ENCODE data around the gene ZNF862. TPM values are rescaled to one million over a fixed set of nuclear protein-coding genes. Genes with fewer than 3 reads are reported as not detected.
A peak's percentile ranks its signal among the peaks of the same experiment; 100 is the strongest.

The ZNF862 gene
- total RNA-seq (10 to 100 TPM in 2 of 5 donors, 1 to 10 TPM in 3; 7.0 to 13.4 (median 7.3) TPM), polyA plus RNA-seq (1 to 10 TPM; 2.4 to 7.5 (median 2.6) TPM)
- long read RNA-seq, donor 1 = 0 reads
- long read RNA-seq, donor 2 = 0 reads
- long read RNA-seq, donor 3 = 0 reads
- long read RNA-seq, donor 4 = 0 reads
- long read RNA-seq, donor 5 = 0 reads
- long read RNA-seq, donor 6 = 0 reads
- long read RNA-seq, donor 7 = 0 reads
- long read RNA-seq, donor 8, partial matches to known transcripts = 0 of 1 reads
- long read RNA-seq, donor 8, other reads (novel, unspliced or antisense) = 0 of 1 reads
- long read RNA-seq, donor 9 = 0 reads
- long read RNA-seq, donor 10 = 0 reads

DNA sequence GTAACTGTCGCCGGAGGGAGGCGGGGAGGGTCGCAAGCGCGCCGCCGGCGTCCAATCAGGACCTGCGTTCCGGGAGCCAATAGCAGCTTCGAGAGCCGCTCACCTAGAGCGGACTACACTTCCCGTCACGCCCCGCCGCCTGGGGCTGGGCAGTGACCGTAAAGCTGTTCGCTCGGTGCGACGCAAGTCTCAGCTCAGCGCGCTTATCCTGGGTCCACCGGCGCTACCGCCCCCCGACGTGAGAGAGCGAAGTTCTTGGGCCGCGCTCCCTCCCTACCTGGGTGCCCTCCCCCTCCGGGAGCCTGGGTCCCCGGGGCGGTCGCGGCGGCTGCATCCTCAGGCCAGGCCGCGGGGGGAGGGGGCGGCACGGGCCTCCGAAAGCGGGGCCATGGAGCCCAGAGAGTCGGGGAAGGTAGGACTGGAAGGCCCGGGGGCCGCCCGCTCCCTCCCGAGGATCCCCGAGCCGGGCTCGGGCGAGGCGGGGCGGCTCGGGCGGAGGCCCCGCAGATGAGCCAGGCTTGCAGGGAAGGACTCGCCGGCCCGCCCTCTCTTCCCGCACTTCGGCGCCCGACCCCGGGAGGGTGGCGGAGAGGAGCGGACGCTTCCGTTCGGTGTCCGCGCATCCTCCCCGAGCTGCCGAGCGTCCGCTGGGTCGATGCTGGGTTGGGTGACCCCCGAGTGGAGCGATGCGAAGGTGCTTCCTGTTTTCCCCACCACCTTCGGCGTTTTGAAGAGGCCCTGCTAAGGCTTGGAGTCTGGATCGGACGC, at the start of gene ZNF862:
TSS of gene ZNF862 (plus strand) at position 152 of the 768 bp plus-strand sequence. CDS start at position 389, 237 bp downstream.
- no peaks in the 10 kb centered on the region for H3K27me3 ChIP-seq
- peak; percentile 99 to 100 for DNase-seq

DNA sequence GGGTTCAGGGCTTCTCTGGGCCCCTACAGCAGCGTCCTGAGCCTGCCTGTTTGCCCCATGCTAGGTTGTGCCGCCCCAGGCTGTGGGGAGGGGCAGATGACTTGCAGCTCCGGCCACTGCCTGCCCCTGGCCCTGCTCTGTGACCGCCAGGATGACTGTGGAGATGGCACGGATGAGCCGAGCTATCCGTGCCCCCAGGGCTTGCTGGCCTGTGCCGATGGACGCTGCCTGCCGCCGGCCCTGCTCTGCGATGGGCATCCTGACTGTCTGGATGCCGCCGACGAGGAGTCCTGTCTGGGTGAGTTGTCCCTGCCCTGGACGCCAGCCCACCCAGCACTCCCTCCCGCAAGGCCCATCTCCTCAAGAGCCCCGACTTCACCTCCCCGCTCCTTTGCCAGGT, 49.1 kb upstream of the ZNF862 start:
- TF ChIP-seq POLR2A (IDR thresholded peaks at IDR 0.05) = no peak
- TF ChIP-seq, protein P1, sequence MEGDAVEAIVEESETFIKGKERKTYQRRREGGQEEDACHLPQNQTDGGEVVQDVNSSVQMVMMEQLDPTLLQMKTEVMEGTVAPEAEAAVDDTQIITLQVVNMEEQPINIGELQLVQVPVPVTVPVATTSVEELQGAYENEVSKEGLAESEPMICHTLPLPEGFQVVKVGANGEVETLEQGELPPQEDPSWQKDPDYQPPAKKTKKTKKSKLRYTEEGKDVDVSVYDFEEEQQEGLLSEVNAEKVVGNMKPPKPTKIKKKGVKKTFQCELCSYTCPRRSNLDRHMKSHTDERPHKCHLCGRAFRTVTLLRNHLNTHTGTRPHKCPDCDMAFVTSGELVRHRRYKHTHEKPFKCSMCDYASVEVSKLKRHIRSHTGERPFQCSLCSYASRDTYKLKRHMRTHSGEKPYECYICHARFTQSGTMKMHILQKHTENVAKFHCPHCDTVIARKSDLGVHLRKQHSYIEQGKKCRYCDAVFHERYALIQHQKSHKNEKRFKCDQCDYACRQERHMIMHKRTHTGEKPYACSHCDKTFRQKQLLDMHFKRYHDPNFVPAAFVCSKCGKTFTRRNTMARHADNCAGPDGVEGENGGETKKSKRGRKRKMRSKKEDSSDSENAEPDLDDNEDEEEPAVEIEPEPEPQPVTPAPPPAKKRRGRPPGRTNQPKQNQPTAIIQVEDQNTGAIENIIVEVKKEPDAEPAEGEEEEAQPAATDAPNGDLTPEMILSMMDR (IDR thresholded peaks at IDR 0.05) = no peak
- TF ChIP-seq EP300 (IDR thresholded peaks at IDR 0.05) = no peak
- no peak for TF ChIP-seq POLR2AphosphoS5 (IDR thresholded peaks at IDR 0.05)
- 86 to 91% (median 89%) methylated on average over 9 to 19 of the region's 19 CpGs for WGBS, 5 donors
- Histone ChIP-seq H3K27ac (no peak overlapping the region), H3K27me3 (peaks cover 0 to 63% (median 43%) of the 10 kb centered on the region in 3 donors), H3K4me1 (peaks cover 6 to 20% (median 14%) of the 10 kb centered on the region in 4 donors), H3K9me3 (no peaks in the 10 kb centered on the region), H3K4me3 (no peak overlapping the region), H3K36me3 (no peaks in the 10 kb centered on the region)
- no peak for DNase-seq
- intact Hi-C loops (cut with DNase I; ENCODE audit: low total_unique reads) = no loop called here

More for the DNA sequence above, at the start of gene ZNF862:
- peak within 1 kb of the TSS; percentile 79 to 95 (median 89) for H3K27ac ChIP-seq
- H3K4me1 ChIP-seq = peaks cover 4 to 18% (median 14%) of the 10 kb centered on the region in 4 donors
- TF ChIP-seq, protein P1 (IDR thresholded peaks at IDR 0.05) = no peak
- TF ChIP-seq POLR2A (IDR thresholded peaks at IDR 0.05) (peak in 1 of 4 donors; percentile 30), POLR2AphosphoS5 (IDR thresholded peaks at IDR 0.05) (peak; percentile 90 to 93 (median 91)), EP300 (IDR thresholded peaks at IDR 0.05) (no peak)
- H3K36me3 ChIP-seq = no peaks in the 10 kb centered on the region
- intact Hi-C loops (cut with DNase I; ENCODE audit: low total_unique reads) = no loop called here
- 0 to 4% (median 1%) methylated on average over 15 to 86 of the region's 86 CpGs for WGBS, 5 donors
- H3K4me3 ChIP-seq = peak within 1 kb of the TSS; percentile 79 to 99 (median 93)
- H3K9me3 ChIP-seq = no peaks in the 10 kb centered on the region

DNA sequence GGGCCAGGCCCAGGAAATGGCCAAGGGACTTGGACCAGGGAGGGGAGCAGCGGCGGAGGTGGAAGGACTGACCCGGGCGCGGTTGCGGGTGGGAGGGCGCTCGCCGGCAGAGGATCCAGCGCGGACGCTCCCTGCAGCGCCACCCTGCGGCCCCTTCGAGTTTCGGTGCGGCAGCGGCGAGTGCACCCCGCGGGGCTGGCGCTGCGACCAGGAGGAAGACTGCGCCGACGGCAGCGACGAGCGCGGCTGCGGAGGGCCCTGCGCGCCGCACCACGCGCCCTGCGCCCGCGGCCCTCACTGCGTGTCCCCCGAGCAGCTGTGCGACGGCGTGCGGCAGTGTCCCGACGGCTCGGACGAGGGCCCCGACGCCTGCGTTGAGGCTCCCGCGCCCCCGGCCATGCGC, 48.0 kb upstream of the ZNF862 start:
- intact Hi-C loops (cut with DNase I; ENCODE audit: low total_unique reads) = no loop called here
- Histone ChIP-seq H3K4me3 (no peak overlapping the region), H3K9me3 (no peaks in the 10 kb centered on the region), H3K27me3 (peaks cover 0 to 58% (median 43%) of the 10 kb centered on the region in 3 donors), H3K36me3 (no peaks in the 10 kb centered on the region), H3K27ac (no peak overlapping the region), H3K4me1 (peaks cover 6 to 20% (median 14%) of the 10 kb centered on the region in 4 donors)
- 3 to 10% (median 9%) methylated on average over 12 to 55 of the region's 56 CpGs for WGBS, 5 donors
- no peak for TF ChIP-seq EP300 (IDR thresholded peaks at IDR 0.05)
- TF ChIP-seq, protein P1 (IDR thresholded peaks at IDR 0.05) = peak in 3 of 7 experiments; percentile 28 to 36 (median 31)
- peak; percentile 51 to 77 for DNase-seq

DNA sequence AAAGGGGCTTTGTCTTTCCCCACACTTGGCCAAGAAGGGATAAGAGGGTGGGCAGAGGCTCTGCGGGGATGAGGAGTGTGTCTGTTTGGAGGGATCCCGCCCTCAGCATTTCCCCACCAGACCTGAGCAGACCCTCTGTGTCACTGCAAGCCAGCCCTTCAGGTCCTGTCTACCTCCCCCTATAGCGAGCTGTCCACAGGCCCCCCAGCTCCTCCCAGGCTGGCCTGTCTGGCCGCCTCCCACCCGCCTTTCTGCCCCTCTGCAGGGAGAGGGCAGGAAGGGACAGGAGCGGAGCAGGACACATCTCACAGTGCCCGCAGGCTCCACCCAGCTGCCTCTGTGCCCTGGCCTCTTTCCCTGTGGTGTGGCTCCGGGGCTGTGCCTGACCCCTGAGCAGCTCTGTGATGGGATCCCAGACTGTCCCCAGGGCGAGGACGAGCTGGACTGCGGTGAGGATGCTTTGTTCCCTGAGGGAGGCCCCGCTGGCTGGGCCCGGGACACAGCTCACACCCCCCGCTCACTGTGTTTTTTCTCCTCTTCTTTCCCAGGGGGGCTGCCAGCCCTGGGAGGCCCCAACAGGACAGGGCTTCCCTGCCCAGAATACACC, 47.3 kb upstream of the ZNF862 start:
- 84 to 92% (median 88%) methylated on average over 11 to 14 of the region's 14 CpGs for WGBS, 5 donors
- peaks cover 6 to 20% (median 14%) of the 10 kb centered on the region in 4 donors for H3K4me1 ChIP-seq
- TF ChIP-seq POLR2AphosphoS5 (IDR thresholded peaks at IDR 0.05) = no peak
- TF ChIP-seq EP300 (IDR thresholded peaks at IDR 0.05) = no peak
- TF ChIP-seq, protein P1 (IDR thresholded peaks at IDR 0.05) = no peak
- TF ChIP-seq POLR2A (IDR thresholded peaks at IDR 0.05) = no peak
- H3K9me3 ChIP-seq = no peaks in the 10 kb centered on the region
- H3K27ac ChIP-seq = no peak overlapping the region
- no peaks in the 10 kb centered on the region for H3K36me3 ChIP-seq
- H3K27me3 ChIP-seq = peaks cover 0 to 58% (median 43%) of the 10 kb centered on the region in 3 donors
- no peak for DNase-seq
- intact Hi-C loops (cut with DNase I; ENCODE audit: low total_unique reads) = no loop called here
- no peak overlapping the region for H3K4me3 ChIP-seq

Data from stomach (tissue), 19 donors.